ENCODE data around the gene WFDC1. TPM values are rescaled to one million over a fixed set of nuclear protein-coding genes. Genes with fewer than 3 reads are reported as not detected.

The WFDC1 gene
- total and polyA plus RNA-seq, 2 experiments from 2014 or later: 0.76 to 0.95 TPM

DNA sequence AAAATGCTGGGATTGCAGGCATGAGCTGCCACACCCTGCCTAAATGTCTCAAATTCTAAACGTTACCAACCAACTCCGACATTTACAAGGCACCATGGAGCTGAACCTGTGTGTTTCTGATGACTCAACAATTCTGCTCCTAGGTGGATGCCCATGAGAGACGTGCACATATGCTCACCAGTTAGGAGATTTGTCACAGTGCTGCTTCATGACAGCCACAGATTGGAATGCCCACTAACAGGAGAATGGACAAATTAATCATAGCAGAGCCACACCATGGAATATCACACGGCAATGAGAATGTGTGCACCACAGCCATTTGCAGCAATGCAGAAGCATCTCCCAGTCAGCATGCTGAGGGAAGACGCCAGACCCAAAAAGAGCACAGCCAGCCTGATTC, 46.8 kb upstream of the WFDC1 start:
- H4K20me1 ChIP-seq (replicated peaks; ENCODE audit: insufficient read depth): no peaks in the 10 kb centered on the region
- H3F3A ChIP-seq (replicated peaks; ENCODE audit: low read depth): no peaks in the 10 kb centered on the region
- 0 out of 2 replicates have a peak, but pooled peaks cover 2% of the 10 kb centered on the region for H3K9me2 ChIP-seq (ENCODE audit: insufficient read depth)
- Mint-ChIP-seq H3K27ac (no peak overlapping the region), H3K9me3 (peaks cover 11% of the 10 kb centered on the region), H3K4me1 (peaks cover 9% of the 10 kb centered on the region), H3K4me3 (no peak overlapping the region), H3K27me3 (ENCODE audit: insufficient read depth, low read depth, poor library complexity) (peaks cover 11% of the 10 kb centered on the region), H3K36me3 (ENCODE audit: low read depth) (no peaks in the 10 kb centered on the region; the same call in 2 of the 3 replicates)
- ATAC-seq (no peak), DNase-seq (ENCODE audit: low spot score) (no peak)
- no peaks in the 10 kb centered on the region for H3K27me3 ChIP-seq (ENCODE audit: insufficient read depth)
- no peak overlapping the region for H3K27ac ChIP-seq (ENCODE audit: low read depth)
- no peaks in the 10 kb centered on the region for H3K4me1 ChIP-seq (ENCODE audit: insufficient read depth)
- peak overlapping the region; percentile 47; the same call in 1 of the 2 replicates for H2AFZ ChIP-seq
- no peaks in the 10 kb centered on the region for H3K36me3 ChIP-seq (ENCODE audit: insufficient read depth)
- no peak overlapping the region for H3K4me3 ChIP-seq
- H3K4me2 ChIP-seq: no peak overlapping the region
- no peaks in the 10 kb centered on the region for H3K79me2 ChIP-seq (replicated peaks; ENCODE audit: insufficient read depth)
- TF ChIP-seq, protein P1, sequence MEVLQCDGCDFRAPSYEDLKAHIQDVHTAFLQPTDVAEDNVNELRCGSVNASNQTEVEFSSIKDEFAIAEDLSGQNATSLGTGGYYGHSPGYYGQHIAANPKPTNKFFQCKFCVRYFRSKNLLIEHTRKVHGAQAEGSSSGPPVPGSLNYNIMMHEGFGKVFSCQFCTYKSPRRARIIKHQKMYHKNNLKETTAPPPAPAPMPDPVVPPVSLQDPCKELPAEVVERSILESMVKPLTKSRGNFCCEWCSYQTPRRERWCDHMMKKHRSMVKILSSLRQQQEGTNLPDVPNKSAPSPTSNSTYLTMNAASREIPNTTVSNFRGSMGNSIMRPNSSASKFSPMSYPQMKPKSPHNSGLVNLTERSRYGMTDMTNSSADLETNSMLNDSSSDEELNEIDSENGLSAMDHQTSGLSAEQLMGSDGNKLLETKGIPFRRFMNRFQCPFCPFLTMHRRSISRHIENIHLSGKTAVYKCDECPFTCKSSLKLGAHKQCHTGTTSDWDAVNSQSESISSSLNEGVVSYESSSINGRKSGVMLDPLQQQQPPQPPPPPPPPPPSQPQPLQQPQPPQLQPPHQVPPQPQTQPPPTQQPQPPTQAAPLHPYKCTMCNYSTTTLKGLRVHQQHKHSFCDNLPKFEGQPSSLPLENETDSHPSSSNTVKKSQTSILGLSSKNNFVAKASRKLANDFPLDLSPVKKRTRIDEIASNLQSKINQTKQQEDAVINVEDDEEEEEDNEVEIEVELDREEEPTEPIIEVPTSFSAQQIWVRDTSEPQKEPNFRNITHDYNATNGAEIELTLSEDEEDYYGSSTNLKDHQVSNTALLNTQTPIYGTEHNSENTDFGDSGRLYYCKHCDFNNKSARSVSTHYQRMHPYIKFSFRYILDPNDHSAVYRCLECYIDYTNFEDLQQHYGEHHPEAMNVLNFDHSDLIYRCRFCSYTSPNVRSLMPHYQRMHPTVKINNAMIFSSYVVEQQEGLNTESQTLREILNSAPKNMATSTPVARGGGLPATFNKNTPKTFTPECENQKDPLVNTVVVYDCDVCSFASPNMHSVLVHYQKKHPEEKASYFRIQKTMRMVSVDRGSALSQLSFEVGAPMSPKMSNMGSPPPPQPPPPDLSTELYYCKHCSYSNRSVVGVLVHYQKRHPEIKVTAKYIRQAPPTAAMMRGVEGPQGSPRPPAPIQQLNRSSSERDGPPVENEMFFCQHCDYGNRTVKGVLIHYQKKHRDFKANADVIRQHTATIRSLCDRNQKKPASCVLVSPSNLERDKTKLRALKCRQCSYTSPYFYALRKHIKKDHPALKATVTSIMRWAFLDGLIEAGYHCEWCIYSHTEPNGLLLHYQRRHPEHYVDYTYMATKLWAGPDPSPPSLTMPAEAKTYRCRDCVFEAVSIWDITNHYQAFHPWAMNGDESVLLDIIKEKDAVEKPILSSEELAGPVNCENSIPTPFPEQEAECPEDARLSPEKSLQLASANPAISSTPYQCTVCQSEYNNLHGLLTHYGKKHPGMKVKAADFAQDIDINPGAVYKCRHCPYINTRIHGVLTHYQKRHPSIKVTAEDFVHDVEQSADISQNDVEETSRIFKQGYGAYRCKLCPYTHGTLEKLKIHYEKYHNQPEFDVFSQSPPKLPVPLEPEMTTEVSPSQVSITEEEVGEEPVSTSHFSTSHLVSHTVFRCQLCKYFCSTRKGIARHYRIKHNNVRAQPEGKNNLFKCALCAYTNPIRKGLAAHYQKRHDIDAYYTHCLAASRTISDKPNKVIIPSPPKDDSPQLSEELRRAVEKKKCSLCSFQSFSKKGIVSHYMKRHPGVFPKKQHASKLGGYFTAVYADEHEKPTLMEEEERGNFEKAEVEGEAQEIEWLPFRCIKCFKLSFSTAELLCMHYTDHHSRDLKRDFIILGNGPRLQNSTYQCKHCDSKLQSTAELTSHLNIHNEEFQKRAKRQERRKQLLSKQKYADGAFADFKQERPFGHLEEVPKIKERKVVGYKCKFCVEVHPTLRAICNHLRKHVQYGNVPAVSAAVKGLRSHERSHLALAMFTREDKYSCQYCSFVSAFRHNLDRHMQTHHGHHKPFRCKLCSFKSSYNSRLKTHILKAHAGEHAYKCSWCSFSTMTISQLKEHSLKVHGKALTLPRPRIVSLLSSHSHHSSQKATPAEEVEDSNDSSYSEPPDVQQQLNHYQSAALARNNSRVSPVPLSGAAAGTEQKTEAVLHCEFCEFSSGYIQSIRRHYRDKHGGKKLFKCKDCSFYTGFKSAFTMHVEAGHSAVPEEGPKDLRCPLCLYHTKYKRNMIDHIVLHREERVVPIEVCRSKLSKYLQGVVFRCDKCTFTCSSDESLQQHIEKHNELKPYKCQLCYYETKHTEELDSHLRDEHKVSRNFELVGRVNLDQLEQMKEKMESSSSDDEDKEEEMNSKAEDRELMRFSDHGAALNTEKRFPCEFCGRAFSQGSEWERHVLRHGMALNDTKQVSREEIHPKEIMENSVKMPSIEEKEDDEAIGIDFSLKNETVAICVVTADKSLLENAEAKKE (CRISPR knock-in tag; IDR thresholded peaks at IDR 0.05): no peak
- TF ChIP-seq STAT1 (IDR thresholded peaks at IDR 0.05; ENCODE audit: unreplicated experiment) (no peak), ZNF114 (CRISPR knock-in tag; IDR thresholded peaks at IDR 0.05) (no peak), EZH2phosphoT487 (IDR thresholded peaks at IDR 0.05; ENCODE audit: unreplicated experiment) (no peak), ZNF331 (CRISPR knock-in tag; IDR thresholded peaks at IDR 0.05; ENCODE audit: low read depth) (no peak), CREB1 (CRISPR knock-in tag; IDR thresholded peaks at IDR 0.05; ENCODE audit: low read depth) (no peak), NANOG (IDR thresholded peaks at IDR 0.05; ENCODE audit: borderline replicate concordance) (no peak), EZH2 (IDR thresholded peaks at IDR 0.05; ENCODE audit: low read depth, unreplicated experiment) (no peak), JUNB (IDR thresholded peaks at IDR 0.05; ENCODE audit: unreplicated experiment) (no peak), POLR2AphosphoS5 (IDR thresholded peaks at IDR 0.05; ENCODE audit: low read depth) (no peak)
- TF ChIP-seq, protein P2, sequence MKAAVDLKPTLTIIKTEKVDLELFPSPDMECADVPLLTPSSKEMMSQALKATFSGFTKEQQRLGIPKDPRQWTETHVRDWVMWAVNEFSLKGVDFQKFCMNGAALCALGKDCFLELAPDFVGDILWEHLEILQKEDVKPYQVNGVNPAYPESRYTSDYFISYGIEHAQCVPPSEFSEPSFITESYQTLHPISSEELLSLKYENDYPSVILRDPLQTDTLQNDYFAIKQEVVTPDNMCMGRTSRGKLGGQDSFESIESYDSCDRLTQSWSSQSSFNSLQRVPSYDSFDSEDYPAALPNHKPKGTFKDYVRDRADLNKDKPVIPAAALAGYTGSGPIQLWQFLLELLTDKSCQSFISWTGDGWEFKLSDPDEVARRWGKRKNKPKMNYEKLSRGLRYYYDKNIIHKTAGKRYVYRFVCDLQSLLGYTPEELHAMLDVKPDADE (IDR thresholded peaks at IDR 0.05): no peak
- TF ChIP-seq, protein P3, sequence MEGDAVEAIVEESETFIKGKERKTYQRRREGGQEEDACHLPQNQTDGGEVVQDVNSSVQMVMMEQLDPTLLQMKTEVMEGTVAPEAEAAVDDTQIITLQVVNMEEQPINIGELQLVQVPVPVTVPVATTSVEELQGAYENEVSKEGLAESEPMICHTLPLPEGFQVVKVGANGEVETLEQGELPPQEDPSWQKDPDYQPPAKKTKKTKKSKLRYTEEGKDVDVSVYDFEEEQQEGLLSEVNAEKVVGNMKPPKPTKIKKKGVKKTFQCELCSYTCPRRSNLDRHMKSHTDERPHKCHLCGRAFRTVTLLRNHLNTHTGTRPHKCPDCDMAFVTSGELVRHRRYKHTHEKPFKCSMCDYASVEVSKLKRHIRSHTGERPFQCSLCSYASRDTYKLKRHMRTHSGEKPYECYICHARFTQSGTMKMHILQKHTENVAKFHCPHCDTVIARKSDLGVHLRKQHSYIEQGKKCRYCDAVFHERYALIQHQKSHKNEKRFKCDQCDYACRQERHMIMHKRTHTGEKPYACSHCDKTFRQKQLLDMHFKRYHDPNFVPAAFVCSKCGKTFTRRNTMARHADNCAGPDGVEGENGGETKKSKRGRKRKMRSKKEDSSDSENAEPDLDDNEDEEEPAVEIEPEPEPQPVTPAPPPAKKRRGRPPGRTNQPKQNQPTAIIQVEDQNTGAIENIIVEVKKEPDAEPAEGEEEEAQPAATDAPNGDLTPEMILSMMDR (conservative IDR thresholded peaks at IDR 0.05; ENCODE audit: low read depth in 2 of 2): no peak
- TF ChIP-seq, protein P4, sequence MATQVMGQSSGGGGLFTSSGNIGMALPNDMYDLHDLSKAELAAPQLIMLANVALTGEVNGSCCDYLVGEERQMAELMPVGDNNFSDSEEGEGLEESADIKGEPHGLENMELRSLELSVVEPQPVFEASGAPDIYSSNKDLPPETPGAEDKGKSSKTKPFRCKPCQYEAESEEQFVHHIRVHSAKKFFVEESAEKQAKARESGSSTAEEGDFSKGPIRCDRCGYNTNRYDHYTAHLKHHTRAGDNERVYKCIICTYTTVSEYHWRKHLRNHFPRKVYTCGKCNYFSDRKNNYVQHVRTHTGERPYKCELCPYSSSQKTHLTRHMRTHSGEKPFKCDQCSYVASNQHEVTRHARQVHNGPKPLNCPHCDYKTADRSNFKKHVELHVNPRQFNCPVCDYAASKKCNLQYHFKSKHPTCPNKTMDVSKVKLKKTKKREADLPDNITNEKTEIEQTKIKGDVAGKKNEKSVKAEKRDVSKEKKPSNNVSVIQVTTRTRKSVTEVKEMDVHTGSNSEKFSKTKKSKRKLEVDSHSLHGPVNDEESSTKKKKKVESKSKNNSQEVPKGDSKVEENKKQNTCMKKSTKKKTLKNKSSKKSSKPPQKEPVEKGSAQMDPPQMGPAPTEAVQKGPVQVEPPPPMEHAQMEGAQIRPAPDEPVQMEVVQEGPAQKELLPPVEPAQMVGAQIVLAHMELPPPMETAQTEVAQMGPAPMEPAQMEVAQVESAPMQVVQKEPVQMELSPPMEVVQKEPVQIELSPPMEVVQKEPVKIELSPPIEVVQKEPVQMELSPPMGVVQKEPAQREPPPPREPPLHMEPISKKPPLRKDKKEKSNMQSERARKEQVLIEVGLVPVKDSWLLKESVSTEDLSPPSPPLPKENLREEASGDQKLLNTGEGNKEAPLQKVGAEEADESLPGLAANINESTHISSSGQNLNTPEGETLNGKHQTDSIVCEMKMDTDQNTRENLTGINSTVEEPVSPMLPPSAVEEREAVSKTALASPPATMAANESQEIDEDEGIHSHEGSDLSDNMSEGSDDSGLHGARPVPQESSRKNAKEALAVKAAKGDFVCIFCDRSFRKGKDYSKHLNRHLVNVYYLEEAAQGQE (IDR thresholded peaks at IDR 0.05; ENCODE audit: unreplicated experiment): no peak
